ENCODE measurements around the gene ARL3. TPM values are rescaled to one million over a fixed set of nuclear protein-coding genes. Genes with fewer than 3 reads are reported as not detected.

ARL3 gene
- total RNA-seq, 4 donors from 2014 or later, result 2.2 to 3.4 (median 2.8) TPM

DNA sequence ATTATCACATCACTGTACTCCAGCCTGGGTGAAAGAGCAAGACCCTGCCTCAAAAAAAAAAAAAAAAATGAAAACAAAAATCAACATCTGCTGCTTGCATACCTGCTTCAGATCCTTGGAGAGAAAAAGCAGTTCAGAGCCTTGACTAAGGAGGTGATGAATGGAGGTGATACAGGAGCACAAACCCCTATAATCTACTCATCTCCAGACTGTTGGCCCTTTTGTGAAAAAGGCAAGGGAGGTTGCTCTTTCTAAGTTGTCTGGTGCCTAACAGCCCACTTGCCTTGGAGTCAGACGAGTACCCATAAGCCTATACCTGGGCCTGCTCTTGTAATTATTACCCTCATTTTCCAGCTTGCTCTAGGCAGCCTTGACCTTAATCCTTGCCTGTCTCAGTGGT is 1.7 kb upstream of the ARL3 start:
- H3K9me3 ChIP-seq, result no peaks in the 10 kb centered on the region
- WGBS, 2 donors (ENCODE audit: low coverage in 1 of 2), result 69 to 100% methylated on average over 1 of the region's 1 CpG
- H3K36me3 ChIP-seq, result no peaks in the 10 kb centered on the region
- DNase-seq, result no peak
- intact Hi-C loops (cut with DNase I; ENCODE audit: low total_unique reads) (no loop called here), in situ Hi-C loops (cut with MboI; ENCODE audit: low pct_ligation_motif_present in 1 of 4, low pct_unique_long_range_greater_than_20kb in 1 of 4, low sequenced_read_pairs in 3 of 4) (no loop called here)
- H3K27me3 ChIP-seq, result no peaks in the 10 kb centered on the region
- TF ChIP-seq POLR2AphosphoS5 (IDR thresholded peaks at IDR 0.05), result no peak
- H3K27ac ChIP-seq, result no peak overlapping the region
- H3K4me3 ChIP-seq, result no peak overlapping the region
- H3K4me1 ChIP-seq, result peaks cover 0 to 17% (median 12%) of the 10 kb centered on the region in 4 donors

DNA sequence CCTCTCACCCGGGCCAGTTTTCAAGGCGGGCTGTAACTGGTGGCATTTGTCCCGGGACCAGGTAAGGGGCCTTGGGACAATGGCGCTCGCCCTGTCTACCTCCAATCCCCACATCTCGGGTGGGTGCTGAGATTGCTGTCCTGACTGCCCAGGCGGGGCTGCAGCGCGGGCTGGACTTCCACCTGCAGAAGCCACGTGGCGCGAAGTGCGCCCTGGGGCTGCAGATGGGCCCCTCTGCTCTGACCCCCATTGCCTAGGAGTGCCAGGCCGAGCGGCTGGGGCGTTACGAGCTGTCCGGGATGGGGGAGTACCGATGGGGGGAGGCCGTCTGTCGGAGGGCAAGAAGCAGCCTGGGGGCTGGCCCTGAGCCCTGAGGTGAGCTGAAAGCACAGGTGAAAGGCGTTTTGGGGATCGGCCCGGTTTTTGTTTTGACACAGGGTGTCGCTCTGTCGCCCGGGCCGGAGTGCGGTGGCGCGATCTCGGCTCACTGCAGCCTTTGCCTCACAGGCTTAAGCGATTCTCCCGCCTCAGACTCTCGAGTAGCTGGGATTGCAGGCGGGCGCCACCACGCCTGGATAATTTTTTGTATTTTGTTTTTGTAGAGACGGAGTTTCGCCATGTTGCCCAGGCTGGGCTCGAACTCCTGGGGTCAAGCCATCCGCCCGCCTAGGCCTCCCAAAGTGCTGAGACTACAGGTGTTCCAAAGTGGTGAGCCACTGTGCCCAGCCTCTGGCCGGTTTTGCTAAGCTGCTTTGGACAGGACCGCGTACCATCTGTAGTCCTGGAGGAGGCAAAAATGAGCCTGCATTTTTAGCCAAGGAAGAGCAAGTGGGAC is 641 bp upstream of the ARL3 start, which contains the start of gene SFXN2:
TSS of gene SFXN2 (plus strand) at position 16 of the 835 bp plus-strand sequence. CDS start 12,001 bp downstream, outside the sequence.
- TF ChIP-seq POLR2A (IDR thresholded peaks at IDR 0.05) (peak; percentile 46), EP300 (IDR thresholded peaks at IDR 0.05; ENCODE audit: low read depth) (no peak)
- H3K4me1 ChIP-seq, result peaks cover 0 to 17% (median 12%) of the 10 kb centered on the region in 4 donors
- no peaks in the 10 kb centered on the region for H3K36me3 ChIP-seq
- H3K4me3 ChIP-seq, result peak within 1 kb of the TSS; percentile 85 to 96 (median 88)
- no peaks in the 10 kb centered on the region for H3K27me3 ChIP-seq
- intact Hi-C loops (cut with DNase I; ENCODE audit: low total_unique reads) (no loop called here), in situ Hi-C loops (cut with MboI; ENCODE audit: low pct_ligation_motif_present in 1 of 4, low pct_unique_long_range_greater_than_20kb in 1 of 4, low sequenced_read_pairs in 3 of 4) (no loop called here)
- H3K27ac ChIP-seq, result peak within 1 kb of the TSS; percentile 89 to 94 (median 92)
- peak; percentile 47 for DNase-seq
- WGBS, 2 donors (ENCODE audit: low coverage in 1 of 2), result 4% methylated on average over 46 of the region's 46 CpGs; no CpG with 5 or more reads in 1 of the 2 donors
- no peaks in the 10 kb centered on the region for H3K9me3 ChIP-seq

DNA sequence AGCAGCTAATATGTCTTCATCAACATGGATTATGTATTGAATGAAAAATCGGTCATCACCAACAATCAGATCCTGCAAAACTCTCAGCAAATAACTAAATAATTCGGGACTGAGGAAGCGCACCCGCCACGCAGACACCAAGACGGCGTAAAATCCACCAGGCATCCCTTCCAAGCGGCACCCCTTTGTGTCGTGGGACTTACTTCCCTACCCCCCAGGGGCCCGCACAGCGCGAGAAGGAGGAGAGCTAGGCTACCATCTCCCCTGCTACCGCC is 721 bp downstream of the ARL3 start:
- WGBS, 2 donors (ENCODE audit: low coverage in 1 of 2), result 0 to 1% methylated on average over 2 to 13 of the region's 13 CpGs
- TF ChIP-seq POLR2AphosphoS5 (IDR thresholded peaks at IDR 0.05), result no peak
- no peak for TF ChIP-seq EP300 (IDR thresholded peaks at IDR 0.05; ENCODE audit: low read depth)
- TF ChIP-seq POLR2A (IDR thresholded peaks at IDR 0.05), result no peak
- TF ChIP-seq, protein P1, sequence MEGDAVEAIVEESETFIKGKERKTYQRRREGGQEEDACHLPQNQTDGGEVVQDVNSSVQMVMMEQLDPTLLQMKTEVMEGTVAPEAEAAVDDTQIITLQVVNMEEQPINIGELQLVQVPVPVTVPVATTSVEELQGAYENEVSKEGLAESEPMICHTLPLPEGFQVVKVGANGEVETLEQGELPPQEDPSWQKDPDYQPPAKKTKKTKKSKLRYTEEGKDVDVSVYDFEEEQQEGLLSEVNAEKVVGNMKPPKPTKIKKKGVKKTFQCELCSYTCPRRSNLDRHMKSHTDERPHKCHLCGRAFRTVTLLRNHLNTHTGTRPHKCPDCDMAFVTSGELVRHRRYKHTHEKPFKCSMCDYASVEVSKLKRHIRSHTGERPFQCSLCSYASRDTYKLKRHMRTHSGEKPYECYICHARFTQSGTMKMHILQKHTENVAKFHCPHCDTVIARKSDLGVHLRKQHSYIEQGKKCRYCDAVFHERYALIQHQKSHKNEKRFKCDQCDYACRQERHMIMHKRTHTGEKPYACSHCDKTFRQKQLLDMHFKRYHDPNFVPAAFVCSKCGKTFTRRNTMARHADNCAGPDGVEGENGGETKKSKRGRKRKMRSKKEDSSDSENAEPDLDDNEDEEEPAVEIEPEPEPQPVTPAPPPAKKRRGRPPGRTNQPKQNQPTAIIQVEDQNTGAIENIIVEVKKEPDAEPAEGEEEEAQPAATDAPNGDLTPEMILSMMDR (IDR thresholded peaks at IDR 0.05), result no peak
- Histone ChIP-seq H3K4me3 (peak overlapping the region; percentile 85 to 96 (median 88)), H3K4me1 (peaks cover 0 to 17% (median 12%) of the 10 kb centered on the region in 4 donors), H3K36me3 (no peaks in the 10 kb centered on the region), H3K9me3 (no peaks in the 10 kb centered on the region), H3K27ac (peak overlapping the region; percentile 89 to 94 (median 92)), H3K27me3 (no peaks in the 10 kb centered on the region)
- no peak for DNase-seq
- intact Hi-C loops (cut with DNase I; ENCODE audit: low total_unique reads), result no loop called here
- in situ Hi-C loops (cut with MboI; ENCODE audit: low pct_ligation_motif_present in 1 of 4, low pct_unique_long_range_greater_than_20kb in 1 of 4, low sequenced_read_pairs in 3 of 4), result no loop called here

DNA sequence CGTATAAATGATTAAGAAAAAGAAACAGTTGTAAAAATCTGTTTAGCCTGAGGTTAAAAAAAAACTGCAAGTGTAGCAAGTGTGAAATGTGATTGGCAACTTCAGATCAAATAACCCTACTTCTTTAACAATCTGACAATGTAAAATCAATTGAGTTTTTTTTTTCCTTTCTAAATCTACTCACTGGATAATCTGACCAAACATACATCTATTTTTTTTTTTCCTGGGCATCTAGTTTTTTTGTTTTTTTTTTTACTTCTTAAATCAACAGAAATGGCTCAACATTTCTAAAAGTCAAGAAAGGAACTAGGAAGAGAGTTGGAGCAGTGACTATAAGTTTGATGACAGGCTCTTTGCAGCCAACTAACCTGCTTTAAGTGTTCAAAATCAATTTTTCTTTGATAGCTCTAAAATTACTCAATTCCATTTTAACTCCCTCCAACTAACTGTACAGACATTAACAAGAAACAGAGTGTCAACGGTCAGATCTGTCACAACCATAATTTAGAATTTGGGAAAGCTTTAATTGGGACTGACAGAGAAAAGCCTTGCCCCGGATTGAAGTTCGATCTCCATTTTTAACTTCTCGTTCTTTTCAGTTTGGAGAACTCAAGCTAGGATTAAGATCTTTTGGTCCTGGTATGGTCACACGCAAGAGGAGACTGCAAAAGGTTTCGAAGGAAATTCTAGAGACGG is 1.2 kb downstream of the ARL3 start:
- H3K36me3 ChIP-seq, result no peaks in the 10 kb centered on the region
- DNase-seq, result no peak
- WGBS, 2 donors (ENCODE audit: low coverage in 1 of 2), result 6 to 15% methylated on average over 7 to 8 of the region's 8 CpGs
- no peaks in the 10 kb centered on the region for H3K9me3 ChIP-seq
- peak overlapping the region; percentile 85 to 96 (median 88) for H3K4me3 ChIP-seq
- in situ Hi-C loops (cut with MboI; ENCODE audit: low pct_ligation_motif_present in 1 of 4, low pct_unique_long_range_greater_than_20kb in 1 of 4, low sequenced_read_pairs in 3 of 4) (no loop called here), intact Hi-C loops (cut with DNase I; ENCODE audit: low total_unique reads) (no loop called here)
- TF ChIP-seq, protein P1 (IDR thresholded peaks at IDR 0.05), result no peak
- TF ChIP-seq POLR2A (IDR thresholded peaks at IDR 0.05) (no peak), EP300 (IDR thresholded peaks at IDR 0.05; ENCODE audit: low read depth) (no peak), POLR2AphosphoS5 (IDR thresholded peaks at IDR 0.05) (no peak)
- H3K27me3 ChIP-seq, result no peaks in the 10 kb centered on the region
- peak overlapping the region; percentile 89 to 94 (median 92) for H3K27ac ChIP-seq
- H3K4me1 ChIP-seq, result peaks cover 0 to 17% (median 12%) of the 10 kb centered on the region in 4 donors

DNA sequence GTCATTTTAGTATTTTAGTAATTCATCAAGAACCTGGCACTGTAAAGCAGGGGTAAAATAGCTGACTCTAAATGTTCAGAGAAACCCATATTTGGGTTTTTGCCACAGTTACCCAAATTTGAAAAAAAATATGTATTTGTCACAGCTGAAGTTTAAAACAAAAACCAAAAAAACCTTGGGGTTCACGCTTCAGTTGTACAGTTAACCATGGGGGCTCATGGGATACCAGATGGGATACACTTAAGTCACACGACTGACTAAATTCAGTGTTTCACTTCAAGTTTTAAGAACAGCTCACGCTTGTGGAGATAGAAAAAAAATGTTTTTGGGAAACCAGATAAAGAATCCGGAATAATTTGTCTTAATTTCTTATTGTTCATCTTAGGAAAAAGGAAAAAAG is 2.1 kb downstream of the ARL3 start:
- in situ Hi-C loops (cut with MboI; ENCODE audit: low pct_ligation_motif_present in 1 of 4, low pct_unique_long_range_greater_than_20kb in 1 of 4, low sequenced_read_pairs in 3 of 4) (no loop called here), intact Hi-C loops (cut with DNase I; ENCODE audit: low total_unique reads) (no loop called here)
- WGBS, 2 donors (ENCODE audit: low coverage in 1 of 2), result 60 to 67% methylated on average over 4 of the region's 4 CpGs
- Histone ChIP-seq H3K4me1 (peaks cover 0 to 17% (median 12%) of the 10 kb centered on the region in 4 donors), H3K9me3 (no peaks in the 10 kb centered on the region), H3K27ac (peak overlapping the region in 1 of 4 donors; percentile 89), H3K4me3 (no peak overlapping the region), H3K27me3 (no peaks in the 10 kb centered on the region), H3K36me3 (no peaks in the 10 kb centered on the region)
- no peak for TF ChIP-seq EP300 (IDR thresholded peaks at IDR 0.05; ENCODE audit: low read depth)
- no peak for TF ChIP-seq POLR2AphosphoS5 (IDR thresholded peaks at IDR 0.05)
- no peak for TF ChIP-seq POLR2A (IDR thresholded peaks at IDR 0.05)
- TF ChIP-seq, protein P1 (IDR thresholded peaks at IDR 0.05), result no peak
- DNase-seq, result no peak
